Measurements from ENCODE around the gene CTTNBP2NL.
A peak's percentile ranks its signal among the peaks of the same experiment; 100 is the strongest.
"Not testable (repeated sequence)": the region's sequence is repeated elsewhere in the genome, so short reads cannot be mapped to it uniquely, and the experiment has no call there.

Gene CTTNBP2NL

DNA sequence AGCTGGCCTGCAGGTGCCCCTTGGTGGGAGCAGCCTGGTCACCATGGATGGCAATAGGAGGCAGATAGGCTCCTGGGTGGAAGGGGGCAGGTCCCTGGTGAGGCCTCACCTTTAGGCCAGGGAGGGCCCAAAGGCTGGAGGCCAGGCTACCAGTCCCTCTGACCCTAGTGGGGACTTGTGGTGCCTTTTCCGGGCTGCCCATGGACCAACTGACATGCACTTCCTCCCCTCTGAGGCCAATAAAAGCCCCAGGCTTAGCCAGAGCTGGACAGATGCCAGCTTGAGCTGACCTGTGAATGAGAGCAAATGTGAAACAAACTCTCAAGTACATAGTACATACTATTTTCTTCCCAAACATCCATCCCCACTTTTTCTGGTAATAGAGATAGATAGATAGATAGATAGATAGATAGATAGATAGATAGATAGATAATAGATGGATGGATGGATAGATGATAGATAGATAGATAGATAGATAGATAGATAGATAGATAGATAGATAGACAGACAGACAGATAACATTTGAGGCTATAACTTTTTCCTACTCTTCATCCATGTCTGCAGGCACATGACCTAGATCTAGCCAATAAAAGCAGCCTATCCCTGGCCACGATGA is 9.2 kb upstream of the CTTNBP2NL start:
- DNase-seq (ENCODE audit: low spot score) = no peak

DNA sequence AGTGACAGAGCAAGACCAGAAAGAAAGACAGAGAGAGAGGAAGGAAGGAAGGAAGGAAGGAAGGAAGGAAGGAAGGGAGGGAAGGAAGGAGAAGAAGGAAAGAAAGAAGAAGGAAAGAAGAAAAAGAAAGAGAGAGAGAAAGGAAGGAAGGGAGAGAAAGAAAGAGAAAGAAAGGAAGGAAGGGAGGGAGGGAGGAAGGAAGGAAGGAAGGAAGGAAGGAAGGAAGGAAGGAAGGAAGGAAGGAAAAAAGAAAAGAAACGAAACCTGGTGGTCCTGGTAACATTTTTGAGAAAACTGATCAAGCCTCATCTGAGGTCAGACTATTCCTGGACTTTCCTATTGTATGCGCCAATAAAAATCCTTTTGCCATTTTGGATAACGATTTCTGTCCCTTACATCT is 8.2 kb upstream of the CTTNBP2NL start:
- no peak for DNase-seq (ENCODE audit: low spot score)

- no peak for DNase-seq (ENCODE audit: low spot score)
These were observed 7.6 kb upstream of the CTTNBP2NL start for GRCh38 chr1:112388436-112388835.

GRCh38 chr1:112389689-112390088 is 6.3 kb upstream of the CTTNBP2NL start:
- DNase-seq (ENCODE audit: low spot score) = no peak

DNA sequence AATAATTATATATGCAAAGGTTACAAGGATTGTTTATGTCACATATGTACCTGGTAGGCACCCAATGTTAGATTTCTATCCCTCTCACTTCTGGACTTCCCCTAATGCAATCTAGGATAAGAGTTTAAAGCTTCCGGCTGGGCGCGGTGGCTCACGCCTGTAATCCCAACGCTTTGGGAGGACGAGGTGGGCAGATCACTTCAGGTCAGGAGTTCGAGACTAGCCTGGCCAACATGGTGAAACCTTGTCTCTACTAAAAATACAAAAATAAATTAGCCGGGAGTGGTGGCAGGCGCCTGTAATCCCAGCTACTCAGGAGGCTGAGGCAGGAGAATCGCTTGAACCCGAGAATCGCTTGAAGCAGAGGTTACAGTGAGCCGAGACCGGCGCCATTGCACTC is 5.7 kb upstream of the CTTNBP2NL start:
- not testable (repeated sequence) for DNase-seq (ENCODE audit: low spot score)

DNA sequence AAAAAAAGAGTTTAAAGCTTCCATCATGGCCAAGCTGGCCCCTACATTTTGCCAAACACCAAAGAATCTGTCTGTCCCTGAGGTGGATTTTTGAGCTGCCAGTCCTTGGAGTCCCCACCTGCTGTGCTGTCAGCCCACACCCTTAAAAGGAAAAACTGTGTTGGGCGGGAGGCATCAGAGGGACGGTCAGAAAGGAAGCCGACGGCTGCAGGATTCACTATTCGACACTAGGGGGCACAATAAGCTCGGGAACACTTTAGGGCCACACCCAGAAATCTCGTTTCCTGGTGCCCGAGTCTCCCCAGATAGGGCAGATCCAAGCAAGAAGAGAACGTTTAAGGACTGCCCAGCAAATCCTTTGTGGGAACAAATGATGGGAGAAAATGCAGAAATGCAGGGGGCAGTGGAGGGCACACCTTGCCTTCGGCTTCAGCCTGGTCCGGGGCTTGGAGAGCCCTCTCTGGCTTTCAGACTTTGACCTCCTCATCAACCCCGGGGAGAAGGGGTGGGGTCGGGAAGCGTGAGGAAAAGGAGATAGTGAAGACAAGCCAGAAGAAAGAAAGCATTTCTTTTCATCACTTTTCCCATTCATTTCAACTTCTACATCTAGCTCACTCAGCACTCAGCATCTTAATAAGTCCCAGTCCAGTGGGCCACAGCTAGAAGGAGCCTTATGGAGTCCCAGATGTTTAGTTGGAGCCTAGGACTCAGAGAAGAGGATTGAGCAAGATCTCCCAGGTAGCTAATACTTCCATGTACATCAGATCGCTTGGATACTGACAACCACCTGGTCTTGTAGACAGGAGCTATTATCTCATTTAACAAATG is 5.0 kb upstream of the CTTNBP2NL start:
- peak; percentile 84 for DNase-seq (ENCODE audit: low spot score)

GRCh38 chr1:112391603-112391940 is 4.4 kb upstream of the CTTNBP2NL start:
- no peak for DNase-seq (ENCODE audit: low spot score)

- DNase-seq (ENCODE audit: low spot score) = no peak
These were observed 2.4 kb upstream of the CTTNBP2NL start for GRCh38 chr1:112393631-112393974.

GRCh38 chr1:112394743-112395062 is 1.3 kb upstream of the CTTNBP2NL start:
- no peak for DNase-seq (ENCODE audit: low spot score)

- no peak for DNase-seq (ENCODE audit: low spot score)
These were observed 676 bp upstream of the CTTNBP2NL start for GRCh38 chr1:112395256-112395820.

GRCh38 chr1:112396653-112397471 is 848 bp downstream of the CTTNBP2NL start:
- DNase-seq (ENCODE audit: low spot score) = peak; percentile 39

DNA sequence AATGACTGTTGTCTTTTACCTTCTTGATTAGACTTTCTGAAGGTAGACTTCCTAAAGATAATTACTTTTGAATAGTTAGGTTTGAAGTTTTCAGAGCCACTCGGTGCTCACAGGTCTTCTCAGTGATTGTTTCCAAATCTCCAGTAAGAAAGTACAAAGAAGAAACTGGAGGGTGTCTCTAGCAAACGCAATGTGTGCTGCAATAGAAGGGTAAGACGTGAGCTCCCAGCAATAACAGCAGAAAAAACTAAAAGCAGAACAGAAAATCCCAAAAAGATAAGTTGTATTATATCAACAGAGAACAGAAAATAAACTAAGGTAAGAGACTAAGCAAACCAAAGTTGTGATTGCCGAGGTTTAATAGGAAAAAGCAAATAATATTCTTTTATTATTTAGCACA is 1.8 kb downstream of the CTTNBP2NL start:
- DNase-seq (ENCODE audit: low spot score) = no peak

DNA sequence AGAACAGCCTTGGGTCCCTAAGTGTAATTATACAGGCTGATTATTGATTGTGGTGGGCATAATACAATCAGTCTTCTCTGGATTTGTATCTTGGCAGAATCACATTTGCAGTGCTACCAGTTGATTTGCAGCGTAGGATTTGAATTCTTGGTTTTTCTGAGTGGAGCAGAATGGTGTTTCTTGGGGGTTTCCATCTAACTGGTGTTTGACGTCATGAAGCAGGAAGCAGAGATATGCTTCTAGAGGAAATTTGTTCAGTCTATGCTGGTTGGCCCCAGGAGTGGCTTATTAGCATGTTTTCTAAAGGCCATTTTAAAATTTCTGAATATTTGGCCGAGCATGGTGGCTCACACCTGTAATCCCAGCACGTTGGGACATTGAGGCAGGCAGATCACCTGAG is 3.4 kb downstream of the CTTNBP2NL start:
- DNase-seq (ENCODE audit: low spot score) = no peak

DNA sequence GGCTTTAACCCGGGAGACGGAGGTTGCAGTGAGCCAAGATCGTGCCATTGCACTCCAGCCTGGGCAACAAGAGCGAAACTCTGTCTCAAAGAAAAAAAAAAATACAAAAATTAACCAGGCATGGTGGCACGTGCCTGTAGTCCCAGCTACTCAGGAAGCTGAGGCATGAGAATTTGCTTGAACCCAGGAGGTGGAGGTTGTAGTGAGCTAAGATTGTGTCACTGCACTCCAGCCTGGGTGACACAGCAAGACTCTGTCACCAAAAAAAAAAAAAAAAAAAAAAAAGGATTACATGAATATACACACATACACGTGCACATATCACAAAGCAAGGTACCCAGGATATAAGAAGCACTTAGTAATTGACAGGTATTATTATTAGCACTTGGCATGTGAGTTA is 4.7 kb downstream of the CTTNBP2NL start:
- DNase-seq (ENCODE audit: low spot score) = not testable (repeated sequence)

GRCh38 chr1:112402682-112403643 is 6.9 kb downstream of the CTTNBP2NL start:
- no peak for DNase-seq (ENCODE audit: low spot score)

- no peak for DNase-seq (ENCODE audit: low spot score)
These were observed 10.8 kb downstream of the CTTNBP2NL start for GRCh38 chr1:112406771-112407170.

DNA sequence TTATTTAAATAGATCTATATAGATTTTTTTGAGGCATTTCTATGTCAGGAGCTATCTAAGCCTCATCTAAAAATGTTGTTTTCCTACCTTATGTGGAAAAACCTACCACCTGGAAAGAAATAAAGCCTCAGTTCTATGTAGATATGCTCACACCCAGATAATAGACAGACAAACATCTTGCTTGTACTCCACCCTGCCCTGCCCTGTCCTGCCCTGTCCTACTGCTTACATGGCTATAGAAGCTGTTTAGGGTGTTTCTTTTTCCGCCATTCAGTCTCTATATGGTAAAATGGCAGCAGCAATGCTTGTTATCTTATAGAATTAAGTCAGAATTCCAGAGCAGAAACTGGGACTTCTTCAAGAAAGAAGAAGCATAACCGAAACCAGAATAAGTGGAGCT is 13.4 kb downstream of the CTTNBP2NL start:
- DNase-seq (ENCODE audit: low spot score) = no peak

- no peak for DNase-seq (ENCODE audit: low spot score)
These were observed 14.7 kb downstream of the CTTNBP2NL start for GRCh38 chr1:112410673-112411072.

GRCh38 chr1:112417271-112417670 is 21.3 kb downstream of the CTTNBP2NL start:
- no peak for DNase-seq (ENCODE audit: low spot score)

DNA sequence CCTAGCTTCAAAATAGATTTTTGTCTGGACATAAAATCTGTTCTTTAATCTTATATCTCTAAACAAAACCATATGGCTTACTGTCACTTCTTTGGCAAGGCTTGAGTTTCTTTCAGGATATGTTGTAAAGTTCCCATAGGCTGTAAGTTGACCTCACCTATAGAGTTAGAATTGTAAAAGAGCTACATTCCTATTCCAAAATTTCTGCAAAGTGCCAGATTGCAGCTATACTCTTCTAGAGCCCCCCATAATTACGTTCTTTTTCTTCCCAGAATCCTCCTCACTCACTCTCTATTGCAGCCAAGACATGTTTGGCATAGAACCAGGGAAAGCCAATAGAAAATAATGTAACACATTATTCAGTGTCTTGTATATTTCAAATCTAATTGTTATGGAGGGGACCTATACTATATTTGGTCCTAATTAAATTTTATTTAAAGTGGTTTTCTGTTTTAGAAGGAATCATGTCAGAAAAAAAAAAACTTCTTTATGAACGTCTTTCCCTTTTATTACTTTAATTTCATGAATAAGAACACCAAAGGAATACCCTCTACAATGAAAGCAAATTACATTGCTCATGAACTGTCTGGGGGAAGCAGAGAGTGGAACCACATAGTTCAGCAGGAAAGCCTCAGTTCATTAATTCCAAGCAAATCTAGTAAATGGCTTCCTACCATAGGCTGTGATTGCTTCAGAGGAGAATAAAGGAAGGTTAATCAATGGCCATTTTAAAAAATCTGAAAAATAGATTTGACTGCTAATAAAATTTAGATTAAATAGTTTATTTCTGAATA is 22.3 kb downstream of the CTTNBP2NL start:
- DNase-seq (ENCODE audit: low spot score) = no peak

- DNase-seq (ENCODE audit: low spot score) = no peak
These were observed 27.2 kb downstream of the CTTNBP2NL start for GRCh38 chr1:112423207-112423606.
